Common myeloid progenitor, CD34-positive (primary cell): ENCODE results near the gene COPS2.
"Not testable (repeated sequence)": the region's sequence is repeated elsewhere in the genome, so short reads cannot be mapped to it uniquely, and the experiment has no call there.

Experiments
- CTCF ChIA-PET: fragments of 350-600 bp; sonication (Branson Sonifier 250); formaldehyde crosslinking; loops from one replicate; lab custom pipeline; 2021; ENCODE audit warnings: antibody characterized with exemption; lab: Charles Lee
- POLR2A ChIA-PET: fragments of 350-600 bp; sonication (Branson Sonifier 250); formaldehyde crosslinking; loops from one replicate; lab custom pipeline; 2021; ENCODE audit warnings: antibody characterized with exemption; lab: Charles Lee
- DNase-seq, 3 donors: peaks; one replicate each; pipeline versions ENCODE4 v3.0.0 to v3.0.0-alpha.2; 2013
- H3K27ac ChIP-seq, 2 experiments: 1 replicate in 1 of 2; 2 replicates in 1 of 2; pipeline ENCODE4 v1.7.0; 2013; ENCODE audit warnings: inconsistent platforms in 2 of 2, low read length in 2 of 2, mild to moderate bottlenecking in 2 of 2, low read depth in 1 of 2, moderate library complexity in 1 of 2; ENCODE audit not compliant: severe bottlenecking in 2 of 2, insufficient read depth in 1 of 2, poor library complexity in 1 of 2
- H3K27me3 ChIP-seq, 5 experiments: replicated peaks in 2 of 5; 1 replicate in 3 of 5; 2 replicates in 2 of 5; pipeline versions ENCODE4 v1.6.1 to v1.7.0; 2013; ENCODE audit warnings: low read length in 4 of 5, mild to moderate bottlenecking in 2 of 5, moderate library complexity in 2 of 5, inconsistent platforms in 1 of 5; ENCODE audit not compliant: insufficient read depth in 5 of 5, control insufficient read depth in 4 of 5
- H3K36me3 ChIP-seq, 4 experiments: 1 replicate in 2 of 4; 2 replicates in 2 of 4; pipeline versions ENCODE4 v1.6.1 to v1.7.0; 2013; ENCODE audit warnings: low read length in 3 of 4, control low read depth in 1 of 4, mild to moderate bottlenecking in 1 of 4; ENCODE audit not compliant: control insufficient read depth in 4 of 4, insufficient read depth in 4 of 4
- H3K4me1 ChIP-seq, 4 experiments: 1 replicate in 3 of 4; 2 replicates in 1 of 4; pipeline versions ENCODE4 v1.6.1 to v1.7.1; 2013; ENCODE audit warnings: low read length in 3 of 4, mild to moderate bottlenecking in 3 of 4, control low read depth in 1 of 4, inconsistent platforms in 1 of 4, moderate library complexity in 1 of 4; ENCODE audit not compliant: control insufficient read depth in 4 of 4, insufficient read depth in 4 of 4; ENCODE audit errors: control extremely low read depth in 1 of 4
- H3K4me3 ChIP-seq, 7 experiments: 1 replicate in 4 of 7; 2 replicates in 3 of 7; pipeline versions ENCODE4 v1.5.1 to v1.7.0; 2013; ENCODE audit warnings: mild to moderate bottlenecking in 7 of 7, low read length in 6 of 7, moderate library complexity in 6 of 7, inconsistent platforms in 2 of 7, low read depth in 2 of 7, control low read depth in 1 of 7; ENCODE audit not compliant: insufficient read depth in 4 of 7, control insufficient read depth in 1 of 7; ENCODE audit errors: extremely low read depth in 1 of 7
- H3K9me3 ChIP-seq, 5 experiments: 1 replicate in 4 of 5; 2 replicates in 1 of 5; pipeline versions ENCODE4 v1.6.1 to v1.7.1; 2013; ENCODE audit warnings: low read length in 4 of 5, mild to moderate bottlenecking in 2 of 5, inconsistent platforms in 1 of 5, low read depth in 1 of 5, moderate library complexity in 1 of 5; ENCODE audit not compliant: control insufficient read depth in 4 of 5, insufficient read depth in 2 of 5; ENCODE audit errors: control extremely low read depth in 1 of 5
- WGBS: methylation state at CpG from one replicate; pipeline ENCODE4 v1.1.5; 2013; ENCODE audit not compliant: insufficient coverage; 5-methylcytosine and 5-hydroxymethylcytosine counted together

Gene COPS2

GRCh38 chr15:49188933-49189332 is 33.5 kb upstream of the COPS2 start:
- POLR2A ChIA-PET = no interaction called here
- H3K4me3 ChIP-seq = no peak overlapping the region

DNA sequence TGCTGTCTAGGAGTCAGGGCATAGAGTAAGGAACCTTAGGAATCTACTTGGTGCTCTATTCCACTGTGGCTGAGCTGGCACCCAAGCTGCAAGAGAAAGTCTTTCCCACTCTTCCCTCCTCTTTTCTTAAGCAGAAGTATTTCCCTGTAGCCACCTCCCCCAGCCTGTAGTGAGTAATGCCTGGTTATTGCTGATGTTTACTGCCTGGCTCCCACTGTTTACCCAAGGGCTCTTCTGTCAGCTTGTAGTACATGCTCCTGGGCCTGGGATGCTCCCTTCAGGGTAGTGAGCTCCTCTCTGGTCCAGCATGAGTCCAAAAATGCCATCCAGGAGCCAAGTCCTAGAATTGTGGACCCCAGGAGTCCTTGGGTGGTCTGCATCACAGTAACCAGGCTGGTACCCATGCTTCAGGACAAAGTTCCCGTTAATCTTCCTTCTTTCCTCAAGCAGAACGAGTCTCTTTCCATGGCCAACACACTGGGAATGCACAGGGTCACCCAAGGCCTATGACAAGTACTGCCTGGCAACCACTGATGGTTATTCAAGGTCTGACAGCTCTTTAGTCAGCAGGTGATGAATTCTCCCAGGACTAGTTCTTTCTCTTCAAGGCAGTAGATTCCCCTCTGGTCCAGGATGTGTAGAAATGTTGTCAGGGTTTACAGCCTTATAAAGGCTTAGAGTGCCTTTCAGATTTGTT is 32.3 kb upstream of the COPS2 start:
- Histone ChIP-seq H3K27me3 (no peaks in the 10 kb centered on the region), H3K4me3 (no peak overlapping the region), H3K9me3 (peaks cover 0 to 13% (median 0%) of the 10 kb centered on the region in 5 experiments), H3K36me3 (peaks cover 0 to 11% (median 0%) of the 10 kb centered on the region in 4 experiments), H3K27ac (no peak overlapping the region), H3K4me1 (peaks cover 0 to 2% (median under 1%) of the 10 kb centered on the region in 4 experiments)
- no peak for DNase-seq
- 86% methylated on average over 1 of the region's 2 CpGs for WGBS
- ChIA-PET POLR2A (no interaction called here), CTCF (interaction anchor here (0.6 to 1.3 kb wide), 2 partner anchors 16 to 17 kb away, joined by 3 read pairs; no protein-coding TSS in a partner anchor)

More at GRCh38 chr15:49188933-49189332, 33.5 kb upstream of the COPS2 start:
- WGBS = no CpG with 5 or more reads among the region's 2 CpGs
- H3K4me1 ChIP-seq = peaks cover 0 to 2% (median under 1%) of the 10 kb centered on the region in 4 experiments
- H3K27me3 ChIP-seq = no peaks in the 10 kb centered on the region
- no peak for DNase-seq
- peaks cover 0 to 13% (median 0%) of the 10 kb centered on the region in 5 experiments for H3K9me3 ChIP-seq
- CTCF ChIA-PET = no interaction called here
- no peak overlapping the region for H3K27ac ChIP-seq
- peaks cover 0 to 11% (median 0%) of the 10 kb centered on the region in 4 experiments for H3K36me3 ChIP-seq

DNA sequence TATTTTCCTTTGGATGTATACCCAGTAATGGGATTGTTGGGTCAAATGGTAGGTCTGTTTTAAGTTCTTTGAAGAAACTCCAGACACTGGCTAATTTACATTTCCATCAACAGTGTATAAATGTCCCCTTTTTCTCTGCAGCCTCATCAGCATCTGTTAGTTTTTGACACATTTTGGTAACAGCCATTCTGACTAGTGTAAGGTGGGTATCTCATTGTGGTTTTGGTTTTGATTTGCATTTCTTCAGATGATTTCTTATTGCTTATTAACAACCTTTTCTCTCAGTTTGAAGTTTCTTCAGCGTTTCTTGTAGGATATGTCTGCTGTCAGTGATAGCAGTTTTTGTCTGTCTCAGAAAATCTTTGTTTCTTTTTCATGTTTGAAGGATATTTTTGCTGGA is 30.1 kb upstream of the COPS2 start:
- peaks cover 0 to 2% (median under 1%) of the 10 kb centered on the region in 4 experiments for H3K4me1 ChIP-seq
- no peak for DNase-seq
- H3K4me3 ChIP-seq = no peak overlapping the region
- POLR2A ChIA-PET = no interaction called here
- peaks cover 0 to 13% (median 0%) of the 10 kb centered on the region in 5 experiments for H3K9me3 ChIP-seq
- H3K36me3 ChIP-seq = peaks cover 0 to 11% (median under 1%) of the 10 kb centered on the region in 4 experiments
- H3K27me3 ChIP-seq = no peaks in the 10 kb centered on the region
- H3K27ac ChIP-seq = no peak overlapping the region
- no CpG with 5 or more reads among the region's 1 CpG for WGBS
- CTCF ChIA-PET = no interaction called here

- Histone ChIP-seq H3K9me3 (peaks cover 0 to 13% (median 0%) of the 10 kb centered on the region in 5 experiments), H3K36me3 (peaks cover 0 to 11% (median under 1%) of the 10 kb centered on the region in 4 experiments)
- POLR2A ChIA-PET, H3K4me1 ChIP-seq, CTCF ChIA-PET, DNase-seq, H3K27me3 ChIP-seq, H3K4me3 ChIP-seq, H3K27ac ChIP-seq: not testable (repeated sequence)
- WGBS = 100% methylated on average over 1 of the region's 3 CpGs
Observed at GRCh38 chr15:49183741-49184140, 28.3 kb upstream of the COPS2 start.

DNA sequence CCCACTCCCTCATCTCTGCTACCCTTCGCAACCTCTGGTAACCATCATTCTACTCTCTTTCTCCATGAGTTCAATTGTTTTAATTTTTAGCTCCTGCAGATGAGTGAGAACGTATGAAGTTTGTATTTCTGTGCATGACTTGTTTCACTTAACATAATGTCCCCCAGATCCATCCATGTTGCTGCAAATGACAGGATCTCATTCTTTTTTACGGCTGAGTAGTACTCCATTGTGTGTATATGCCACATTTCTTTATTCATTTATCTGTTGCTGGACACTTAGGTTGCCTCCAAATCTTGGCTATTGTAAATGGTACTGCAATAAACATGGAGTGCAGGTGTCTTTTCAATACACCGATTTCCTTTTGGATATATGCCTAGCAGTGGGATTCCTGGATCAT is 26.7 kb upstream of the COPS2 start:
- Histone ChIP-seq H3K27ac (no peak overlapping the region), H3K4me3 (no peak overlapping the region), H3K9me3 (peaks cover 0 to 13% (median 0%) of the 10 kb centered on the region in 5 experiments), H3K4me1 (peaks cover 0 to 2% (median 0%) of the 10 kb centered on the region in 4 experiments), H3K27me3 (no peaks in the 10 kb centered on the region), H3K36me3 (peaks cover 0 to 9% (median 2%) of the 10 kb centered on the region in 4 experiments)
- no CpG with 5 or more reads among the region's 4 CpGs for WGBS
- ChIA-PET CTCF (no interaction called here), POLR2A (no interaction called here)
- no peak for DNase-seq

GRCh38 chr15:49179433-49180190 is 24.2 kb upstream of the COPS2 start:
- Histone ChIP-seq H3K27ac (no peak overlapping the region), H3K9me3 (peaks cover 0 to 7% (median 0%) of the 10 kb centered on the region in 5 experiments), H3K4me3 (no peak overlapping the region), H3K36me3 (peaks cover 0 to 4% (median 2%) of the 10 kb centered on the region in 4 experiments), H3K27me3 (no peaks in the 10 kb centered on the region), H3K4me1 (peaks cover 0 to 2% (median 0%) of the 10 kb centered on the region in 4 experiments)
- DNase-seq = no peak
- ChIA-PET CTCF (interaction anchor here (1.0 to 1.1 kb wide), 2 partner anchors 10 to 320 kb away, joined by 3 read pairs; partner anchors contain the start of gene GALK2), POLR2A (interaction anchor here (0.6 kb wide), 1 partner anchor 57 kb away, joined by 3 read pairs; no protein-coding TSS in a partner anchor)
- 100% methylated on average over 1 of the region's 1 CpG for WGBS
